Measurements from ENCODE around the gene IGFN1. TPM values are rescaled to one million over a fixed set of nuclear protein-coding genes. Genes with fewer than 3 reads are reported as not detected.

IGFN1 gene
- total and polyA plus RNA-seq, 9 of the 15 experiments (the other 6 are each of a cell fraction or from before 2014, with no cell fraction given), result 0.04 TPM; not detected in 8

GRCh38 chr1:201167041-201167991 lies 23.3 kb upstream of the IGFN1 start (continued):
- TF ChIP-seq MLLT1 (IDR thresholded peaks at IDR 0.05), result 0 out of 4 replicates have a peak, but pooled peaks of 1 of the 2 experiments have one; percentile 11
- TF ChIP-seq HNRNPL (IDR thresholded peaks at IDR 0.05; ENCODE audit: low read depth, low read length), result no peak
- no peak for TF ChIP-seq ZNF696 (CRISPR knock-in tag; conservative IDR thresholded peaks at IDR 0.05)
- TF ChIP-seq NR2C1 (IDR thresholded peaks at IDR 0.05), result no peak
- no peak for TF ChIP-seq NR2C1 (tag; IDR thresholded peaks at IDR 0.05)
- TF ChIP-seq ATF7 (IDR thresholded peaks at IDR 0.05), result peak; percentile 88
- TF ChIP-seq ZNF253 (CRISPR knock-in tag; conservative IDR thresholded peaks at IDR 0.05), result no peak
- no peak for TF ChIP-seq GTF2F1 (IDR thresholded peaks at IDR 0.05; ENCODE audit: low read depth, low read length)
- TF ChIP-seq ZSCAN32 (CRISPR knock-in tag; IDR thresholded peaks at IDR 0.05), result no peak
- 0 out of 2 replicates have a peak, but pooled peaks have one; percentile 14 for TF ChIP-seq SMAD3 (CRISPR knock-in tag; conservative IDR thresholded peaks at IDR 0.05)
- TF ChIP-seq BHLHE40 (IDR thresholded peaks at IDR 0.05; ENCODE audit: low read length), result no peak
- TF ChIP-seq, protein P1, sequence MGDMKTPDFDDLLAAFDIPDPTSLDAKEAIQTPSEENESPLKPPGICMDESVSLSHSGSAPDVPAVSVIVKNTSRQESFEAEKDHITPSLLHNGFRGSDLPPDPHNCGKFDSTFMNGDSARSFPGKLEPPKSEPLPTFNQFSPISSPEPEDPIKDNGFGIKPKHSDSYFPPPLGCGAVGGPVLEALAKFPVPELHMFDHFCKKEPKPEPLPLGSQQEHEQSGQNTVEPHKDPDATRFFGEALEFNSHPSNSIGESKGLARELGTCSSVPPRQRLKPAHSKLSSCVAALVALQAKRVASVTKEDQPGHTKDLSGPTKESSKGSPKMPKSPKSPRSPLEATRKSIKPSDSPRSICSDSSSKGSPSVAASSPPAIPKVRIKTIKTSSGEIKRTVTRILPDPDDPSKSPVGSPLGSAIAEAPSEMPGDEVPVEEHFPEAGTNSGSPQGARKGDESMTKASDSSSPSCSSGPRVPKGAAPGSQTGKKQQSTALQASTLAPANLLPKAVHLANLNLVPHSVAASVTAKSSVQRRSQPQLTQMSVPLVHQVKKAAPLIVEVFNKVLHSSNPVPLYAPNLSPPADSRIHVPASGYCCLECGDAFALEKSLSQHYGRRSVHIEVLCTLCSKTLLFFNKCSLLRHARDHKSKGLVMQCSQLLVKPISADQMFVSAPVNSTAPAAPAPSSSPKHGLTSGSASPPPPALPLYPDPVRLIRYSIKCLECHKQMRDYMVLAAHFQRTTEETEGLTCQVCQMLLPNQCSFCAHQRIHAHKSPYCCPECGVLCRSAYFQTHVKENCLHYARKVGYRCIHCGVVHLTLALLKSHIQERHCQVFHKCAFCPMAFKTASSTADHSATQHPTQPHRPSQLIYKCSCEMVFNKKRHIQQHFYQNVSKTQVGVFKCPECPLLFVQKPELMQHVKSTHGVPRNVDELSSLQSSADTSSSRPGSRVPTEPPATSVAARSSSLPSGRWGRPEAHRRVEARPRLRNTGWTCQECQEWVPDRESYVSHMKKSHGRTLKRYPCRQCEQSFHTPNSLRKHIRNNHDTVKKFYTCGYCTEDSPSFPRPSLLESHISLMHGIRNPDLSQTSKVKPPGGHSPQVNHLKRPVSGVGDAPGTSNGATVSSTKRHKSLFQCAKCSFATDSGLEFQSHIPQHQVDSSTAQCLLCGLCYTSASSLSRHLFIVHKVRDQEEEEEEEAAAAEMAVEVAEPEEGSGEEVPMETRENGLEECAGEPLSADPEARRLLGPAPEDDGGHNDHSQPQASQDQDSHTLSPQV (IDR thresholded peaks at IDR 0.05), result peak; percentile 67; the same call in 1 of the 2 replicates
- 0 out of 2 replicates have a peak, but pooled peaks have one; percentile 6 for TF ChIP-seq ATF4 (CRISPR knock-in tag; IDR thresholded peaks at IDR 0.05)

Measured in K562 (cell line).